ENCODE measurements around the gene TMIGD3. TPM values are rescaled to one million over a fixed set of nuclear protein-coding genes. Genes with fewer than 3 reads are reported as not detected.

The TMIGD3 gene
- total and polyA plus RNA-seq, 2 of the 4 experiments (the other 2 are of a cell fraction): under 0.01 to 0.12 TPM

- no peak overlapping the region for H3K18ac ChIP-seq (ENCODE audit: low read depth, low read length)
- no peaks in the 10 kb centered on the region for H3K9me3 ChIP-seq (ENCODE audit: control insufficient read depth, insufficient read depth, low read length)
- no peak overlapping the region for H2BK20ac ChIP-seq (ENCODE audit: low read depth, low read length)
- H3K4ac ChIP-seq (ENCODE audit: low read depth, low read length): no peak overlapping the region
- ChIA-PET POLR2A (ENCODE audit: unreplicated experiment) (no interaction called here), CTCF (interaction anchor here (0.6 kb wide), 1 partner anchor 335 kb away, joined by 4 read pairs; no protein-coding TSS in a partner anchor)
- peaks cover 11% of the 10 kb centered on the region for H3K36me3 ChIP-seq (ENCODE audit: control insufficient read depth, insufficient read depth, low read length)
- no peak for DNase-seq
- dilution Hi-C loops (cut with HindIII; ENCODE audit: low sequenced_read_pairs, unreplicated experiment) (loop anchor here (25.0 kb wide), 1 partner anchor 294 kb away; the partner anchor contains the start of gene DDX20), in situ Hi-C loops (cut with MboI; ENCODE audit: low sequenced_read_pairs) (no loop called here), intact Hi-C loops (cut with micrococcal nuclease) (no loop called here)
- ATAC-seq (ENCODE audit: low read depth): no peak
- no peak overlapping the region for H2BK15ac ChIP-seq (ENCODE audit: low read depth, low read length)
- no peak overlapping the region for H2BK5ac ChIP-seq (ENCODE audit: low read depth, low read length, poor library complexity, severe bottlenecking)
- H4K8ac ChIP-seq (ENCODE audit: low read depth in 2 of 2, low read length in 2 of 2): no peak overlapping the region
- TF ChIP-seq MAFK (IDR thresholded peaks at IDR 0.05; ENCODE audit: low read depth, low read length): no peak
- no peak for TF ChIP-seq FOS (IDR thresholded peaks at IDR 0.05; ENCODE audit: low read depth, low read length)
- no peak for TF ChIP-seq BHLHE40 (IDR thresholded peaks at IDR 0.05; ENCODE audit: low read depth, low read length)
- no peak for TF ChIP-seq ELK1 (IDR thresholded peaks at IDR 0.05; ENCODE audit: borderline replicate concordance, low read depth, low read length)
- TF ChIP-seq MAZ (IDR thresholded peaks at IDR 0.05; ENCODE audit: borderline replicate concordance, low read depth, low read length): no peak
- TF ChIP-seq CHD1 (IDR thresholded peaks at IDR 0.05; ENCODE audit: low read depth, low read length): no peak
- H4K20me1 ChIP-seq (ENCODE audit: insufficient read depth, low read length): no peaks in the 10 kb centered on the region
- no peaks in the 10 kb centered on the region for H3K4me1 ChIP-seq (ENCODE audit: control insufficient read depth, insufficient read depth, low read length)
- H3K27me3 ChIP-seq (ENCODE audit: control insufficient read depth, insufficient read depth, low read length): no peaks in the 10 kb centered on the region
- no peak overlapping the region for H3K4me2 ChIP-seq (ENCODE audit: low read depth, low read length)
- H3K9me1 ChIP-seq (ENCODE audit: insufficient read depth, low read length): no peaks in the 10 kb centered on the region
- no peak overlapping the region for H3K4me3 ChIP-seq (ENCODE audit: insufficient read depth, low read depth, low read length)
- no peak overlapping the region for H3K9ac ChIP-seq (ENCODE audit: low read depth, low read length)
- no peaks in the 10 kb centered on the region for H3K79me1 ChIP-seq (ENCODE audit: low read depth in 1 of 2, low read length in 2 of 2)
- no peak overlapping the region for H2AFZ ChIP-seq (replicated peaks; ENCODE audit: low read length, poor library complexity)
- H4K91ac ChIP-seq (ENCODE audit: insufficient read depth, low read depth, low read length): no peak overlapping the region
- no peak overlapping the region for H3K23ac ChIP-seq (ENCODE audit: low read depth, low read length)
- H3K56ac ChIP-seq (ENCODE audit: extremely low read depth, insufficient read depth, low read length): no peak overlapping the region
- no peak overlapping the region for H3K14ac ChIP-seq (replicated peaks; ENCODE audit: low read depth, low read length)
- no TSS peak for BruUV-seq (replicated peaks)
- H2AK9ac ChIP-seq (replicated peaks; ENCODE audit: low read depth, low read length, poor library complexity): no peak overlapping the region
- no peak overlapping the region for H2AK5ac ChIP-seq (ENCODE audit: low read depth, low read length)
- H2BK120ac ChIP-seq (ENCODE audit: low read depth, low read length): no peak overlapping the region
- H4K5ac ChIP-seq (ENCODE audit: low read depth, low read length): no peak overlapping the region
- H3K27ac ChIP-seq (ENCODE audit: insufficient read depth, low read length): no peak overlapping the region
Observed at GRCh38 chr1:111468717-111469100, 34.7 kb downstream of the TMIGD3 start.
